ENCODE data around the gene SOS1. TPM values are rescaled to one million over a fixed set of nuclear protein-coding genes. Genes with fewer than 3 reads are reported as not detected.

The SOS1 gene
- total and polyA plus RNA-seq, 2 donors (not counting 1 experiment from before 2014, with no cell fraction given), result 18.2 to 58.1 TPM

DNA sequence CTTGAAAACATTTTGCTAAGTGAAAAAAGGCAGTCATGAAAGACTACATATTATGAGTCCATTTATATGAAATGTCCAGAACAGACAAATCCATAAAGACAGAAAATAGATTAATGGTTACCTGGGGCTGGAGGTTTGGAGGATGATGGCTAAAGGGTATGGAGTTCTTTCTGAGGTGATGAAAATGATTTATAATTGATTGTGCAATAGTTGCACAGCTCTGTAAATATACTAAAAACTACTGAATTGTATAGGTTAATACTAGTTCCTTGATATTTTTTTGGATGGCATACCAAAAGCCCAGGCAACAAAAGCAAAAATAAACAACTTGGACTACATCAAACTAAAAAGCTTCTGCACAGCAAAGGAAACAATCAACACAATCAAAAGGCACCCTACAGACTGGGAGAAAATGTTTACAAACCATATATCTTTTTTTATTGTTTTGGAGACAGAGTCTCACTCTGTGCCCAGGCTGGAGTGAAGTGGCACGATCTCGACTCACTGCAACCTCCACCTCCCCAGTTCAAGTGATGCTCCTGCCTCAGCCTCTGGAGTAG is 21.5 kb downstream of the SOS1 start:
- Histone ChIP-seq H3K4me1 (ENCODE audit: control insufficient read depth in 2 of 2, insufficient read depth in 2 of 2, low read length in 2 of 2) (peaks cover 29 to 32% of the 10 kb centered on the region in 2 donors), H3K9ac (ENCODE audit: low read length) (no peak overlapping the region), H3K4me2 (replicated peaks; ENCODE audit: low read depth, low read length, poor library complexity, severe bottlenecking) (no peak overlapping the region), H2AFZ (ENCODE audit: insufficient read depth, low read depth, low read length, poor library complexity, severe bottlenecking) (no peak overlapping the region), H3K9me3 (ENCODE audit: control extremely low read depth in 1 of 3, control insufficient read depth in 2 of 3, insufficient read depth in 1 of 3, low read length in 2 of 3) (peaks cover 0 to 6% (median under 1%) of the 10 kb centered on the region in 3 donors), H4K20me1 (ENCODE audit: control insufficient read depth, insufficient read depth, low read length, poor library complexity, severe bottlenecking) (peaks cover 50% of the 10 kb centered on the region), H3K79me2 (ENCODE audit: control insufficient read depth, insufficient read depth, low read length) (peaks cover 95% of the 10 kb centered on the region), H3K4me3 (ENCODE audit: control extremely low read depth in 1 of 5, extremely low read depth in 1 of 5, insufficient read depth in 1 of 5, low read depth in 2 of 5, low read length in 4 of 5) (no peak overlapping the region), H3K27me3 (replicated peaks in 1 of 4; ENCODE audit: control extremely low read depth in 1 of 4, control insufficient read depth in 3 of 4, insufficient read depth in 4 of 4, low read length in 3 of 4) (no peaks in the 10 kb centered on the region), H3K27ac (ENCODE audit: low read length in 2 of 2) (no peak overlapping the region), H3K36me3 (replicated peaks in 1 of 2; ENCODE audit: control extremely low read depth in 1 of 2, control insufficient read depth in 1 of 2, extremely low read depth in 1 of 2, insufficient read depth in 2 of 2, low read length in 1 of 2) (no peaks in the 10 kb centered on the region)
- Mint-ChIP-seq H3K4me1 (peaks cover 65% of the 10 kb centered on the region), H3K9me3 (ENCODE audit: insufficient read depth) (peaks cover 2% of the 10 kb centered on the region), H3K4me3 (peak overlapping the region; percentile 55), H3K27me3 (no peaks in the 10 kb centered on the region), H3K27ac (no peak overlapping the region)
- intact Hi-C loops (cut with micrococcal nuclease), result no loop called here
- WGBS (ENCODE audit: insufficient coverage), result no CpG with 5 or more reads among the region's 2 CpGs
- ATAC-seq (ENCODE audit: low read depth), result no peak
- TF ChIP-seq, protein P1, sequence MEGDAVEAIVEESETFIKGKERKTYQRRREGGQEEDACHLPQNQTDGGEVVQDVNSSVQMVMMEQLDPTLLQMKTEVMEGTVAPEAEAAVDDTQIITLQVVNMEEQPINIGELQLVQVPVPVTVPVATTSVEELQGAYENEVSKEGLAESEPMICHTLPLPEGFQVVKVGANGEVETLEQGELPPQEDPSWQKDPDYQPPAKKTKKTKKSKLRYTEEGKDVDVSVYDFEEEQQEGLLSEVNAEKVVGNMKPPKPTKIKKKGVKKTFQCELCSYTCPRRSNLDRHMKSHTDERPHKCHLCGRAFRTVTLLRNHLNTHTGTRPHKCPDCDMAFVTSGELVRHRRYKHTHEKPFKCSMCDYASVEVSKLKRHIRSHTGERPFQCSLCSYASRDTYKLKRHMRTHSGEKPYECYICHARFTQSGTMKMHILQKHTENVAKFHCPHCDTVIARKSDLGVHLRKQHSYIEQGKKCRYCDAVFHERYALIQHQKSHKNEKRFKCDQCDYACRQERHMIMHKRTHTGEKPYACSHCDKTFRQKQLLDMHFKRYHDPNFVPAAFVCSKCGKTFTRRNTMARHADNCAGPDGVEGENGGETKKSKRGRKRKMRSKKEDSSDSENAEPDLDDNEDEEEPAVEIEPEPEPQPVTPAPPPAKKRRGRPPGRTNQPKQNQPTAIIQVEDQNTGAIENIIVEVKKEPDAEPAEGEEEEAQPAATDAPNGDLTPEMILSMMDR (IDR thresholded peaks at IDR 0.05), result no peak
- TF ChIP-seq EZH2 (IDR thresholded peaks at IDR 0.05; ENCODE audit: borderline replicate concordance, insufficient read depth, low read depth, low read length, poor library complexity, severe bottlenecking), result no peak
- POLR2A ChIA-PET, result no interaction called here
- CTCF ChIA-PET, result interaction anchor here (0.9 to 1.2 kb wide), 2 partner anchors 128 to 130 kb away, joined by 3 read pairs; no protein-coding TSS in a partner anchor
- no peak for DNase-seq

DNA sequence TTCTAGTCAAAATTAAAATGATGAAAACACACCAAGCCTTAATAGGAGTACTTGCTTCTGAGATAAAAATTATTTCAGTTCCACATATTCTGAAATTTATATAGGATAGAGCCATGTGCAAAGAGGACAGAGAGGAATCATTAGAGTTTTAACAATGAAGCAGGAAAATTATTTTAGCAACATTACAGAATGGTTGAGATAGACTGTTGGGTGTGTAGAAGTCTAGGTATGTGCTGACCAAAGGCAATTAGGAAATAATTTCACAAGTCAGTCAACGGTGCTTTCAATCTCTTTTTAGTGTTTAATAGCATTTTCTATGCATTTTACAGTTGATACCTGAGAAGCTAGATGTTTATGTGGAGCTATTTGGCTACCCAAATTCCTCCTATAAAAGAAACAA is 25.2 kb downstream of the SOS1 start:
- TF ChIP-seq, protein P1 (IDR thresholded peaks at IDR 0.05), result no peak
- no peak for TF ChIP-seq EZH2 (IDR thresholded peaks at IDR 0.05; ENCODE audit: borderline replicate concordance, insufficient read depth, low read depth, low read length, poor library complexity, severe bottlenecking)
- H2AFZ ChIP-seq (ENCODE audit: insufficient read depth, low read depth, low read length, poor library complexity, severe bottlenecking), result no peak overlapping the region
- ATAC-seq (ENCODE audit: low read depth), result no peak
- peaks cover 29% of the 10 kb centered on the region for H4K20me1 ChIP-seq (ENCODE audit: control insufficient read depth, insufficient read depth, low read length, poor library complexity, severe bottlenecking)
- peak overlapping the region; percentile 20 for H3K4me2 ChIP-seq (replicated peaks; ENCODE audit: low read depth, low read length, poor library complexity, severe bottlenecking)
- H3K27ac ChIP-seq (ENCODE audit: low read length in 2 of 2), result peak overlapping the region in 1 of 2 donors; percentile 38
- no peak overlapping the region for H3K9ac ChIP-seq (ENCODE audit: low read length)
- no peak for DNase-seq
- H3K27me3 Mint-ChIP-seq, result no peaks in the 10 kb centered on the region
- no peak overlapping the region for H3K4me3 ChIP-seq (ENCODE audit: control extremely low read depth in 1 of 5, extremely low read depth in 1 of 5, insufficient read depth in 1 of 5, low read depth in 2 of 5, low read length in 4 of 5)
- H3K9me3 Mint-ChIP-seq (ENCODE audit: insufficient read depth), result no peaks in the 10 kb centered on the region
- intact Hi-C loops (cut with micrococcal nuclease), result no loop called here
- H3K4me3 Mint-ChIP-seq, result no peak overlapping the region
- H3K79me2 ChIP-seq (ENCODE audit: control insufficient read depth, insufficient read depth, low read length), result peaks cover 95% of the 10 kb centered on the region
- peak overlapping the region; percentile 3 for H3K27ac Mint-ChIP-seq
- H3K36me3 ChIP-seq (replicated peaks in 1 of 2; ENCODE audit: control extremely low read depth in 1 of 2, control insufficient read depth in 1 of 2, extremely low read depth in 1 of 2, insufficient read depth in 2 of 2, low read length in 1 of 2), result peaks cover 0 to 2% of the 10 kb centered on the region in 2 experiments
- H3K9me3 ChIP-seq (ENCODE audit: control extremely low read depth in 1 of 3, control insufficient read depth in 2 of 3, insufficient read depth in 1 of 3, low read length in 2 of 3), result peaks cover 0 to 2% (median 0%) of the 10 kb centered on the region in 3 donors
- no CpG with 5 or more reads among the region's 1 CpG for WGBS (ENCODE audit: insufficient coverage)
- peaks cover 23 to 32% of the 10 kb centered on the region in 2 donors for H3K4me1 ChIP-seq (ENCODE audit: control insufficient read depth in 2 of 2, insufficient read depth in 2 of 2, low read length in 2 of 2)
- ChIA-PET POLR2A (interaction anchor here (0.5 kb wide), 1 partner anchor 21 kb away, joined by 9 read pairs; no protein-coding TSS in a partner anchor), CTCF (interaction anchor here (0.9 kb wide), 1 partner anchor 25 kb away, joined by 3 read pairs; the partner anchor contains the start of gene SOS1)
- no peaks in the 10 kb centered on the region for H3K27me3 ChIP-seq (replicated peaks in 1 of 4; ENCODE audit: control extremely low read depth in 1 of 4, control insufficient read depth in 3 of 4, insufficient read depth in 4 of 4, low read length in 3 of 4)
- peaks cover 65% of the 10 kb centered on the region for H3K4me1 Mint-ChIP-seq

All from B cell (primary cell).